Stimulated activated CD8-positive, alpha-beta memory T cell treated with anti-CD3 and anti-CD28 coated beads, Interleukin-4, amount 100 ng/mL, for 4 hours (primary cell): ENCODE data around the gene STXBP5.

Source experiments
- DNase-seq, 2 donors: peaks; one replicate each; pipeline ENCODE4 v3.0.0-alpha.2; 2020; ENCODE audit warnings: low read depth in 2 of 2, low spot score in 1 of 2

Gene STXBP5

GRCh38 chr6:147177286-147177685, 26.9 kb upstream of the STXBP5 start:
- no peak for DNase-seq

GRCh38 chr6:147178355-147178754, 25.9 kb upstream of the STXBP5 start:
- no peak for DNase-seq

- DNase-seq: no peak
Measured at GRCh38 chr6:147179809-147180208, 24.4 kb upstream of the STXBP5 start.

- DNase-seq: no peak
Measured at GRCh38 chr6:147180926-147181325, 23.3 kb upstream of the STXBP5 start.

DNA sequence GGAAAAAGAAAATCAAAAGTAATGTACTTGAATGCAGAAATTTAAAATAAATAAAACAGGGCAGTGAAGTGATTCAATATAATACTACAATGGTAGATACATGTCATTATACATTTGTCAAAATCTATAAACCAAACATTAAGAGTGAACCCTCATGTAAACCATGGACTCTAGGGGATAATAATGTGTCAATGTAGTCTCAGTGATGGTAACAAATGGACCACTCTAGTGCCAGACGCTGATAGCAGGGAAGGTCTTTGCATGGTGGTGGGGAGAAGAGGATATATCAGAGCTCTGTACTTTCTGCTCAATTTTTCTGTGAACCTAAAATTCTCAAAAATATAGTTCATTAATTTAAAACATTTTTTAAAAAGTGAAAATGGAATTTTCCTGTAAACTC, 19.8 kb upstream of the STXBP5 start:
- DNase-seq: no peak

DNA sequence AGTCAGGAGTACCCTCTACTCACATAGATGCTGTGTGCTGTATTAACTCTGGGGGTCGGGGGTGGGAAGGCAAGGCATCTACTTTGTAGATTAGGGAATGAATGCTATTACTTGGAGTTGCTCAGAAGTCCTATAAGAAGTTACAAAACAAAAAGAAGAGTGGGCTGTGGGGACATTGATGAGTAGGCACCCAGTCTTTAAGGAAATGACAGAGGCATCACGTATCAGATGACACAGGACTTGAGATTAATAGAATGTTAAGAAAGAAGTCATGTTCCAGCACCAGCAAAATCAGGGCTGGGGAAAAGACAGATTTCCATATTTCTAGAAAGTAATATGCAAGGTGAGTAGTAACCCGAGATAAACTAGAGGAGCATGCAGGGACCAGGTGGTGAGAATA, 19.0 kb upstream of the STXBP5 start:
- no peak for DNase-seq

GRCh38 chr6:147190556-147190955, 13.7 kb upstream of the STXBP5 start:
- DNase-seq: no peak

DNA sequence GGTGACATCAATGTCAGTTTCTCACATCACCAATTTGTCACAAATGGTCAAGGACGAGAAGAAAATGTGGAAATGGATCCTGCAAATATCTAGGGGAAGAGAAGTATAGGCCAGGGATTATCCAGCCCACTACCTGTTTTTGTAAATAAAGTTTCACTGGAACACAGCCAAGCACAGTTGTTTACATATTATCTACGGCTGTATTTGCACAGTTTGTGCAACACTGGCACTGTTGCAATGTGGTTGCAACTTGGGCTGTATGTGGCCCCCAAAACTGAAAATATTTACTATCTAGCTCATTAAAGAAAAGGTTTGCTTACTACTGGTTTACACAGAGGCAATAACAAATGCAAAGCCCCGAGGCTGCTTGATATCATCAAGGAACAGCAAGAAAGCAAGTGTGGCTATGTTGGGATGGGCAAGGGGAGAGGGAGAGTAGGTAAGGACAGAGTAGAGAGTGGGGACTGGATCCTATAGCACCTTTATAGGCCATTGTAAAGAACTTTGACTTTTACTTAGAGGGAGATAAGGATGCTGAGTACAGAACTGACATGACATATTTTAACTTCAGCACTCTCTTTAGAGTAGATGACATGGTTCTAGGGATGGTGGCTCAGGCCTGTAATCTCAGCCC, 11.8 kb upstream of the STXBP5 start:
- DNase-seq: no peak

GRCh38 chr6:147194652-147195411, 9.4 kb upstream of the STXBP5 start:
- DNase-seq: no peak

DNA sequence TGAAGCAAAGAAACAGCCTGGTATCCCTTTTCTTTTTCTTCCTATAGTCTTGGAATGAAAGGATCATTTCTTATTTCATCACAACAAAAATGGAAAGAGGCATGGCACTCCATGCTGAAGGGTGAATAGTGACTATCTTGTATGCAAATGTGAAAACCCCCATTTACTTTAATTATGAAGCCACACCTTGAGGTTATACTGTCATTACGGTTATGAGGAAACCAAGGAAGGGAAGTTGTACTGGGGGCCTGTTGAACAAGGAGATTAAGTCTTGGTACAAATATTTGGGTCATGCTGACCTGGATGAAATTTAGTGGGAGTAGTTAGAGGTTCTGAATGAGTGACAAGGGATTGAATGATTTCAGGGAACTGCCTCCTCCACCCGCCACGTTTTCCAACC, 8.7 kb upstream of the STXBP5 start:
- DNase-seq: no peak

DNA sequence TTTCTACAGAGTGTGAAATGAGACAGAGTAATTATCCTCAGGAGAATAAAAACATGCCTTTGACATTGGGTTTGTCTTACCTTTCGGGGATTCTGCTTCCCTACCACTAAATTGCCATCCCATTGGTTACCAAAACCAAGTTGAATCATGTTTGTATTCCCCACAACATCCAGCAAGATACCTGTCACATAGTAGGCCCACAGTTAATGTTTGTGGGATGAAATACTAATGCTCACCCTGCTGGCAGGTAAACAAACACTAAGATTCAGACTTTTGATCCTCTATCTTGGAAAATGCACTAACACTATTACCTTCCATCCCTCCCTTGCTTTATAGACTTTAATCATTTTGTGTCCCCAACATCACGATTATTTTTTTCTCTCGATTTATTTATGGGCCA, 8.2 kb upstream of the STXBP5 start:
- no peak for DNase-seq

GRCh38 chr6:147200711-147201110, 3.5 kb upstream of the STXBP5 start:
- no peak for DNase-seq

DNA sequence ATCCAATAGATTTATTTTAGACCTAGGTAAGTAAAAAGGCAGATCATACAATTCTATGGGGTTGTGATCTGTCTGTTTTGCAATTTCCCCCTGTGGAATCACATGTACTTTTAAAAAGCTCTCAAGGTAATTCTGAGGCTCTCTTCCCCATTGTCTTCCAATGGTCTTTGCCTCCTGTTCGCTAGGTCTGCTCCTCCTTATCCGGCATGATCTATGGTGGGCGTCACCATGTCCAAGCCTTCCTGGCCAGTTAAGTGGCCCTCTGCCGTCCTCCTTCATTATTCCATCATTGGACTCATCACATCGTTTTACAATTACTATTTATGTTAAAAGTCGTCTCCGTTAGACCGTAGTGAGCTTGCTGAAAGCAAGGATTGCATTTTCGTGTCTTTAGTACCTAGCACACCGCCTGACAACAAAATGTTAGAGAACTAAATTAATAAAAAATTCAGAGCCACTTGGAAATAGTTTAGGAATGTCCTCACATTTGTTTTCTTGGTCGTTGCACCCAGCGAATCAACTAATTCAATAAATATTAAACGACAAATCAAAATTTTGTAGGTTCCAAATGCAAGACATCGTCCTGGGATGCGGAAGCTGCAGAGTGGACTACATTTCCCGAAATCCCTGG, 2.2 kb upstream of the STXBP5 start:
- DNase-seq: no peak

DNA sequence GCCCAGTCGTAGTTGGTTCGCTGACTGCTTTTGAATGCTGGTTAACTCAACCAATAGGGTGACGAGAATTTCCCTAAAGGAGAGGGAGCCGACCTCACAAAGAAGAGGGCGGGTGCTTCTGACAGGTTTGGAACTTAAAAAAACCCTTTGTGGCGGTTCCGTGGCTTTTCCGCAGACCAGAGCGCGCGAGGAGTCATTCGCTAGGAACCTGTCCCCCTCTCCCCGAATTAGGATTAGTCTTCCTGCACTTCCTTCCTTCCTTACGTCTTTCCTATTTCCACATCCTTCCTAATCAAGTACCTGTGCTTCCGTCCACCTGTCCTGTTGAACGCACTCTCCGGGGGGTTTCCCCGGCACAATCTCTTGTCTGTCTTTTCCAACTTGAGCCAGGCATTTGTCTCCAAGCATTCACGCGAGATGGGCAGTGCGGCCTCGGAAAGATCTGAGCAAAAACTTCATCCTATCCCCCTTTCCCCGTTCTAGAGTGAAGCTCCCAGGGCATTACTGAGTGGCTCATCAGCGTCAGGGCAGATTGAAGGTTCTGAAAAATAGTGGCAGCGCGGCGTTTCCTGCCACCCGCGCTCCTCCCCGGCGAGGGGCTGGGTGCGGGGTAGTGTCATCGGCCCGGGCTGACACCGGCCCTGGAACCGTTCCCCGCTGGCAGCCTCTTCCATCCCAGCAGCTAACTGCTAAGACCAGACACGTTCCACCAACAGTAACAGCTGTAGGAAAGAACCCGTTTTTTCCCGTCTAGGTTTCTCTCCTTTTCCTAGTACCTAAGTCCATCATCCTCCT, 1.5 kb upstream of the STXBP5 start:
- peak; percentile 58 to 70 for DNase-seq

- peak; percentile 6 to 32 for DNase-seq
Measured at GRCh38 chr6:147203311-147204059, 732 bp upstream of the STXBP5 start.

DNA sequence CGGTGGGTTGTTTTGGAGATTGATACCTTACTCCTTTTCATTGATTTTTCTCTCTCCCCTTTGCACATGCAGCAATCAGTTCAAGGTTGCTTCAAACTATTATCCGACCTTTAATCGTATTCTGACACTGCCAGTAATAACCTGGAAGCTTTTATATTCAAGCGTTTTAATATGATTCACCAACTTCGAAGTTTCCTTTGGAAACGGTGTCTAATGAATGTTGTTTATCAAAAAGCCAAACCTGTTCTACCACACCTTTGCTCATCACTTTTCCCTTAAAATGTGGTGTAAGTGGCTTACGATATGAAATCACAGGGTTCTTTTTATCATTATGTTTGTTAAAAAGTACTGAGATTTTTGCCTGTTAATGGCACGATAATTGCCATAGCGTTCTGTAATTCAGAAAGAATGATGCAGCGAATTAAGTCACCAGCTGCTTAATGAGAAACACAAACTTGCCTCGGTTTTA, 660 bp downstream of the STXBP5 start:
- DNase-seq: no peak

GRCh38 chr6:147205690-147206600, 1.7 kb downstream of the STXBP5 start:
- DNase-seq: no peak

DNA sequence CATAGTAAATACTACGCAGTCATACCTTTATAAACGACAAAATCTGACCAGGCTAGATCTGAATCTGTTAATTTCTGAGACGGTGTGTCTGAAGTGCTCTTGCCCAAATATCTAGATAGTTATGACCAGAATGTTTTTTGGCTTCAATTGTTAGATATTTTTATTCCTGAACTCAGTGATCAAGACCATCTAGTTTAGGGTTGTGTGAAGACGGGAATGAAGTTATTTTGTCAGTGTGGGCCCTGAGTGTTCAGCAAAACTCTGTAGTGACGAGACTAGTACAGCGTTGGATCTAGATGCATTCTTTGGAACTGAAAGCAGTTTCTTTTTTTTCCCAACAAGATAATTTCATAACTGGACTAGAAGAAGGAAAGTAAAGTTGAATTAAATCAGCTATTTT, 3.1 kb downstream of the STXBP5 start:
- no peak for DNase-seq

DNA sequence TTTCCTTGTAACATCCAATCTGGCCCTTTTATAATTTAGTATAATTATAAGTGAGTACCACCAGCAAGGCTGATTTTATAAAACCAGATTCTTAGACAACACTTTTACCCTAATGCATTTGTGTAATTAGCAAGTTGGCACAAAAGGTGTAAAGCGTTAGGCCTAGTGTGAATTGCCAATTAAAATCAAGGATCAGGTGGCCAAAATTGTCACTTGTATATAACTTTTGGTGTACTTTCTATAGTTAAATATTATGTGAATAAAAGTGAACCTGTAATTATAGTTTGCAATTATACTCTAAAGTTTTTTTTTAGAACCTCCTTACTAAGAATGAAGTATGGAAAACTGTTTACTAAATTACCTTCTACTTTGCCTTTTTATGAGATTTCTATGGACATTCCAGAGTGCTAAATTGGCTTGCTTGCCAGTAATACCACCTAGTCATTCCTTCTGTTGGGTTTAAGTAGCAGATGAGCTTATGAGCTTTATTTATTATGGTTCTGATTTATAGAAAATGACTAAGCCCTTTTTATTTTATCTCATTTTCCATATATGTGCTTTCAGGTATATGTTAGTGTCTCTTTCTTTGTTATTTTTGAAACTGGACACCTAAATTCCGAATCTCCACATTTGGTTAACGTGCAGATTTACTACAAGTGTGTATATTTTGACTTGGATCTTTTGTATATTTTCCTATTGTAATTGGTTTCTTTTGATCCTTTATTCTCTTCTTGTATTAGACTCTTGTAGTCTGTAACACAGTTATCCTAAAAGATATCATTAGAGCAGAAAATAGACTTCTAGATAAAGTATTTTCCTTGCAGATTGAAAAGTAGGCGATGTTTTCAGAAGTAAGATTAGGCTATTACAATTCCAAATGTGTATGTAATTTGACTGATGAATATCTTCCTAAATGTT, 3.9 kb downstream of the STXBP5 start:
- DNase-seq: no peak
